Ammon's horn (tissue), 1 donor: ENCODE results near the gene SLC30A3.
"Not testable (repeated sequence)": the region's sequence is repeated elsewhere in the genome, so short reads cannot be mapped to it uniquely, and the experiment has no call there.

ENCODE experiments used
- DNase-seq: peaks from one replicate; pipeline ENCODE4 v3.0.0-alpha.2; 2016; ENCODE audit warnings: low spot score

The SLC30A3 gene

GRCh38 chr2:27262379-27263286, at the start of gene SLC30A3:
SLC30A3 (minus strand) TSS chr2:27263047; CDS start chr2:27262906, 141 bp downstream.
- peak; percentile 72 for DNase-seq

GRCh38 chr2:27312152-27312551, 49.3 kb upstream of the SLC30A3 start:
- no peak for DNase-seq

GRCh38 chr2:27309651-27310050, 46.8 kb upstream of the SLC30A3 start:
- no peak for DNase-seq

GRCh38 chr2:27308359-27308881, 45.6 kb upstream of the SLC30A3 start, which contains the start of gene UCN:
UCN (minus strand) TSS chr2:27308445; CDS start chr2:27307895, 550 bp downstream.
- DNase-seq = no peak

GRCh38 chr2:27307545-27308358, 44.9 kb upstream of the SLC30A3 start:
- DNase-seq = no peak

GRCh38 chr2:27307287-27307544, 44.4 kb upstream of the SLC30A3 start:
- DNase-seq = no peak

GRCh38 chr2:27306573-27307286, 43.9 kb upstream of the SLC30A3 start:
- DNase-seq = no peak

- no peak for DNase-seq
Measured at GRCh38 chr2:27306136-27306535, 43.3 kb upstream of the SLC30A3 start.

GRCh38 chr2:27305516-27305915, 42.7 kb upstream of the SLC30A3 start:
- DNase-seq = no peak

GRCh38 chr2:27304488-27305240, 41.8 kb upstream of the SLC30A3 start:
- DNase-seq = no peak

GRCh38 chr2:27303093-27304025, 40.5 kb upstream of the SLC30A3 start:
- DNase-seq = peak; percentile 54

- not testable (repeated sequence) for DNase-seq
Measured at GRCh38 chr2:27300606-27301005, 37.8 kb upstream of the SLC30A3 start.

GRCh38 chr2:27298391-27299080, 35.7 kb upstream of the SLC30A3 start:
- DNase-seq = no peak

- no peak for DNase-seq
Measured at GRCh38 chr2:27297195-27297594, 34.3 kb upstream of the SLC30A3 start.

GRCh38 chr2:27296481-27296880, 33.6 kb upstream of the SLC30A3 start:
- no peak for DNase-seq

GRCh38 chr2:27294928-27295327, 32.1 kb upstream of the SLC30A3 start:
- no peak for DNase-seq

- DNase-seq = no peak
Measured at GRCh38 chr2:27291865-27292264, 29.0 kb upstream of the SLC30A3 start.

- no peak for DNase-seq
Measured at GRCh38 chr2:27290549-27290948, 27.7 kb upstream of the SLC30A3 start.

GRCh38 chr2:27288610-27289009, 25.8 kb upstream of the SLC30A3 start:
- DNase-seq = no peak

- DNase-seq = no peak
Measured at GRCh38 chr2:27285481-27285880, 22.6 kb upstream of the SLC30A3 start.
